Stimulated activated CD4-positive, alpha-beta T cell treated with anti-CD3 and anti-CD28 coated beads, Interleukin-12 subunit alpha, Interleukin-12 subunit beta, amount 100 ng/mL, for 24 hours (primary cell): ENCODE data around the gene ZDHHC5.
A peak's percentile ranks its signal among the peaks of the same experiment; 100 is the strongest.
"Not testable (repeated sequence)": the region's sequence is repeated elsewhere in the genome, so short reads cannot be mapped to it uniquely, and the experiment has no call there.

Experiments used
- DNase-seq, 2 experiments: peaks; one replicate each; pipeline ENCODE4 v3.0.0-alpha.2; 2020; ENCODE audit warnings: low read depth in 2 of 2

ZDHHC5 gene

DNA sequence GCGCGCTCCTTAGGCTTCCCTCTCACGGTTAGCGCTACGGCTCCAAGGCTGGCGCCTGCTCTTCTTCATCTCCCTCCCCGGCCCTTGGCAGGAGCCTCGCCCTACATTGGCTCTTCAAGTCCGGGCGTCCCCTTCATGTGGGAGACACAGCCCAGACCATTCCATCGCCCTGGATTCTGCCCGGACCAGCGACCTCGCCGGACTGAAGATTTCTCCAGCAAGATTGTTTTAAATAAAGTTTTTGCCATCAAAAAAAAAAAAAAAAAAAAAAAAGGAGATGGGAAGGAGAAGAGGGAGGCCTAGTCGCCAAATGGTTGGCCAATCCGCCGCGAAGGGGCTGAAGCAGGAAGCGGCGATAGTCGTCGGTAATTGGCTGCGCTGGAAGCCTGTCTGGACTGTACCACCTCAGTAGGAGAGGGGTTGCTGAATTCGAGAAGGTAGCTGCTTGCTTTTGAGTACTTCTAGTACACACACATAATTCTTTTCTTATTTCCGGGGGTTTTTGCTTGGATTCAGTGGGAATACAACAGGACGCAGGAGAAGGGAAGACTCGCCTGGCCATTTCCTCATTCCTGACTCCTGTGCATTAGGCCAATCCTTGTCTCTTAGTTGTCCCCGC is 688 bp upstream of the ZDHHC5 start:
- DNase-seq, result peak; percentile 80 to 85

GRCh38 chr11:57668434-57668782 is 494 bp downstream of the ZDHHC5 start:
- no peak for DNase-seq

- no peak for DNase-seq
Measured at GRCh38 chr11:57674251-57674650, 6.3 kb downstream of the ZDHHC5 start.

GRCh38 chr11:57675176-57675941 is 7.4 kb downstream of the ZDHHC5 start:
- no peak for DNase-seq

DNA sequence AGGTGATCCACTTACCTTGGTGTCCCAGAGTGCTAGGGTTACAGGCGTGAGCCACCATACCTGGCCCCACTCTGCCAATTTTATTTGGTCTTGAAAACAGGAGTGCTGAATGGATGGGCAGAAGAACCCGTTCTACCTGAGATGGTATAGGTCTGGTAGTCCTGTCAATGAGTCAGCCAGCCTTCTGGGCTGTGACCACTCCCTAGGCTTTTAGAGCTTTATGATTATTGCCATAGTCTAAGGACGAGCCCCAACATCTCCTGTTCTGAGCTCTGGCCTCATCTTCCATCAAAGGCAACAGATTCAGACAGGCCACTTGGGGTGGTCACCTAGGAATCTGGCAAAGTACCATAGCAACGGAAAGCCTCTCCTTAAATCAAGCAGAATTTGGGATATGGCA is 11.5 kb downstream of the ZDHHC5 start:
- DNase-seq, result no peak

- no peak for DNase-seq
Measured at GRCh38 chr11:57680552-57680874, 12.6 kb downstream of the ZDHHC5 start.

DNA sequence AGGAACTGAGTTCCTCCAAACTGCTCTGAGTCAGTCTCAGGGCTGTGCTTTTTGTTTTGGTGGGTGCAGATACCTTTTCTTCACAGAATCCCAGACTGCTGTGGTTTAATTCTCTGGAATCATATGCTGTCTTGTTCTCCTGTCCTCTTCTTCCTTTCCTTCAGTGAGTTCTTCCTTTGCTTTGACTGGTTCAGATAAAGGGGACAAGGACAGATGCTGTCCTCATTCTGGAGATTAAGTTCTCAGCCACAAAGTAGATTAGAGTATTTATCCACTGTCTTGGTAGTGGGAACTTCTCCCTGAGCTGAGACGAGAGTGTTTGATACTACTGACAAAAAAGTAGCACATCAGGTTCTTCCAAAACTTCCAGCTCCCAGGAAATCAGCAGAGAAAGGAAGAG is 13.3 kb downstream of the ZDHHC5 start:
- DNase-seq, result no peak

DNA sequence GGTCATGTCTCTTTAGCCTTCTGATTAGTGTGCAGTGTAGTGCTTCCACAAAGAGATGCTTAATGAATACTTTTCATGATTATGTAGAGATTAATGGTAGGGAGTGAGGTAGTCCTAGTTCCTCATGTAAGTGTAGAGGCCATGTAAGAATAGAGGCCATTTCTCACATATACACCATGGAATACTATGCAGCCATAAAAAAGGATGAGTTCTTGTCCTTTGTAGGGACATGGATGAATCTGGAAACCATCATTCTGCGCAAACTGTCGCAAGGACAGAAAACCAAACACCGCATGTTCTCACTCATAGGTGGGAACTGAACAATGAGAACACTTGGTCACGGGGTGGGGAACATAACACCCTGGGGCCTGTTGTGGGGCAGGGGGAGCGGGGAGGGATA is 22.6 kb downstream of the ZDHHC5 start:
- not testable (repeated sequence) for DNase-seq

GRCh38 chr11:57698843-57699365 is 31.0 kb downstream of the ZDHHC5 start:
- no peak for DNase-seq

DNA sequence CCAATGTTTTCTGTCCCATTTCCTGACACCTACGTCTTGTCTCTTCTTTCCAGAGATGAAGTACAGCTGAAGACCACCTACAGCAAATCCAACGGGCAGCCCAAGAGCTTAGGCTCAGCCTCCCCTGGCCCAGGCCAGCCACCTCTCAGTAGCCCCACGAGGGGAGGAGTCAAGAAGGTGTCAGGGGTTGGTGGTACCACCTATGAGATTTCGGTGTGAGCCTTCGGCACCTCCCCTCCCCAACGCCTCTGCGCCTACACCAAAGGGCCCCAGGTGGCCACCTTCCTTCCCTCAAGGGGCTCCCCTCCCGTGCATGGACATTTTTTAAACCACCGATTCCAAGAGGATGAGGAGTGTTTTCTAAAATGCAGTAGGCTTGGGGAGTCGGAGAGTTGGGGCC is 31.9 kb downstream of the ZDHHC5 start:
- no peak for DNase-seq

DNA sequence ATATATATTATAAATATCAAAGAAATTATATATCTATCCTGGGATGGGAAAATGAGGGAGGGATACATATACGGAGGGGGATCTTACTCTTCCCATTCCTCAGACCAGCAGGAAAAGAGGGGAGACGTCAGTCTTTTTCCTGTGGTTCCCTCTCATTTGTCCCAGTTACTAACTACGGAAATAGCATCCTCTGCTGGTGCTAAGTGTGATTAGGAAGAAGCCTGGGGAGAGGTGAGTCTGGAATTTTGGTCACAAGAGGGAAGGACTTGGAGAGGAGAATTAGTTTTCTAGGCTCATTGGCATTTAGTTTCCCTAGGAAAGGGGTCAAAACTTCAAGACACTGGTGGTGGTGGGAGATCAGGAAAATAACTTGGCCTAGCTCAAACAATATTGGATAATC is 32.5 kb downstream of the ZDHHC5 start:
- DNase-seq, result no peak

GRCh38 chr11:57703341-57703740 is 35.4 kb downstream of the ZDHHC5 start:
- no peak for DNase-seq

GRCh38 chr11:57704932-57705331 is 37.0 kb downstream of the ZDHHC5 start:
- DNase-seq, result no peak

DNA sequence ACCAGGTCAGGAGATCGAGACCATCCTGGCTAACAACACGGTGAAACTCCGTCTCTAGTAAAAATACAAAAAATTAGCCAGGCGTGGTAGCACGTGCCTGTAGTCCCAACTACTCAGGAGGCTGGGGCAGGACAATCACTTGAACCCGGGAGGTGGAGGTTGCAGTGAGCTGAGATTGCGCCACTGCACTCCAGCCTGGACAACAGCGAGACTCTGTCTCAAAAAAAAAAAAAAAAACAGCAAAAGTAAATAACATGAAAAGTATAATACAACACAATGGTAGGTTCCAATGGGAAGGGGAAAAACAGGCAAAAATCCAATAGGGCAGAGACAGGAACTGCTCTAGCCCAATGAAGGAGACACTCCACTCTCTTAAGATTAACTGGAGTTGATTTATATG is 37.5 kb downstream of the ZDHHC5 start:
- not testable (repeated sequence) for DNase-seq

GRCh38 chr11:57709802-57710367 is 42.0 kb downstream of the ZDHHC5 start:
- DNase-seq, result no peak

- peak; percentile 57 to 59 for DNase-seq
Measured at GRCh38 chr11:57711414-57712255, 43.7 kb downstream of the ZDHHC5 start, which contains the start of gene MED19. Gene MED19, minus strand, starts transcription at chr11:57712215. Its CDS starts 36 bp downstream, at chr11:57712179.

GRCh38 chr11:57712256-57713150 is 44.6 kb downstream of the ZDHHC5 start, which contains the start of gene TMX2:
Gene TMX2, plus strand, starts transcription at chr11:57712593. Its CDS starts 26 bp downstream, at chr11:57712619.
- peak; percentile 79 to 88 for DNase-seq

- DNase-seq, result no peak
Measured at GRCh38 chr11:57713835-57714234, 45.9 kb downstream of the ZDHHC5 start.

DNA sequence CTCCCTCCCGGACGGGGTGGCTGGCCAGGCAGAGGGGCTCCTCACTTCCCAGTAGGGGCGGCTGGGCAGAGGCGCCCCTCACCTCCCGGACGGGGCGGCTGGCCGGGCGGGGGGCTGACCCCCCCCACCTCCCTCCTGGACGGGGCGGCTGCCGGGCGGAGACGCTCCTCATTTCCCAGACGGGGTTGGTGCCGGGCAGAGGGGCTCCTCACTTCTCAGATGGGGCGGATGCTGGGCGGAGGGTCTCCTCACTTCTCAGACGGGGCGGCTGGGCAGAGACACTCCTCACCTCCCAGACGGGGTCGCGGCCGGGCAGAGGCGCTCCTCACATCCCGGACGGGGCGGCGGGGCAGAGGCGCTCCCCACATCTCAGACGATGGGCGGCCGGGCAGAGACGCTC is 48.8 kb downstream of the ZDHHC5 start:
- not testable (repeated sequence) for DNase-seq

- DNase-seq, result no peak
Measured at GRCh38 chr11:57727185-57727584, 59.3 kb downstream of the ZDHHC5 start.

DNA sequence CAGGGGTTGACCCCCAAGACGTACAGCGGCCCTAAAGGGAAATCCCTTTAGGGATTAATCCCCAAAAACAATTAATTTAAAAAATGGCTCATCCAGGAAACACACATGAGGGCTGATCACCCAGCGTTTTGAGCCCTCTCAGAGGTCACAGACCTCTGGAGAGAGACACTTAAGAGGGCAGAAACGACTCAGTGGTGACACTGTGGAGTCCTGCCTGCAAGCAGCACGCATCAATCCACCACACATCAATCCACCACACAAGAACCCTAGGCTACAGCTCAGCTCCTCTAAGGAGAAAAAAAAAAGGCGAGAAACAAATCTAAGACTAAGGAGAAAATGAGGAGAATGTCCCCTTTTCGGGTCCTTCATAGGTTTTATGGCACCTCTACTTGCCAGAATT is 60.9 kb downstream of the ZDHHC5 start:
- DNase-seq, result no peak
